Esophagus muscularis mucosa (tissue), 4 donors: ENCODE data around the gene UBE2I.

Experiments
- CTCF ChIP-seq, 3 experiments: fragments of 200-600 bp in 2 of 3; fragments of 450-650 bp in 1 of 3; sonication (generic) in 2 of 3; IDR thresholded peaks; one replicate each; pipeline ENCODE4 v1.5.1; 2017 to 2019; ENCODE audit warnings: antibody characterized with exemption in 3 of 3, mild to moderate bottlenecking in 2 of 3, moderate library complexity in 1 of 3
- EP300 ChIP-seq: sonication (generic); formaldehyde crosslinking; IDR thresholded peaks from one replicate; pipeline ENCODE4 v1.6.1; 2017; ENCODE audit warnings: antibody characterized with exemption
- POLR2A ChIP-seq: fragments of 450-650 bp; IDR thresholded peaks from one replicate; pipeline ENCODE4 v1.6.1; 2017; ENCODE audit warnings: antibody characterized with exemption, moderate library complexity, mild to moderate bottlenecking, low read depth

- no peak for TF ChIP-seq CTCF (IDR thresholded peaks at IDR 0.05)
- no peak for TF ChIP-seq EP300
- TF ChIP-seq POLR2A: no peak
These were observed 35.6 kb upstream of the UBE2I start for GRCh38 chr16:1273816-1274215.
